ENCODE data around the gene KLHL15.

The KLHL15 gene

GRCh38 chrX:23944234-23944633, 82.8 kb downstream of the KLHL15 start:
- DNase-seq = no peak

- DNase-seq = no peak
These were observed 87.8 kb downstream of the KLHL15 start for GRCh38 chrX:23939203-23939602.

- DNase-seq = no peak
These were observed 88.3 kb downstream of the KLHL15 start for GRCh38 chrX:23938690-23939089.

- DNase-seq = no peak
These were observed 89.9 kb downstream of the KLHL15 start for GRCh38 chrX:23937100-23937499.

GRCh38 chrX:23936180-23936579, 90.8 kb downstream of the KLHL15 start:
- no peak for DNase-seq

GRCh38 chrX:23935106-23935505, 91.9 kb downstream of the KLHL15 start:
- DNase-seq = no peak

All from GF-D8 (cell line).